NCI-H187 treated with DMSO at 0.1 percent for 48 hours (cell line): ENCODE results near the gene ACAA2.
"Not testable (repeated sequence)": the region's sequence is repeated elsewhere in the genome, so short reads cannot be mapped to it uniquely, and the experiment has no call there.

Source experiments
- DNase-seq: peaks from one replicate; lab custom pipeline; 2025; lab: John Stamatoyannopoulos, UW

Gene ACAA2

GRCh38 chr18:49811151-49811938 is 2.0 kb downstream of the ACAA2 start:
- no peak for DNase-seq

GRCh38 chr18:49808553-49809191 is 4.7 kb downstream of the ACAA2 start:
- DNase-seq: not testable (repeated sequence)

- DNase-seq: no peak
Observed at GRCh38 chr18:49804096-49804495, 9.2 kb downstream of the ACAA2 start.

- no peak for DNase-seq
Observed at GRCh38 chr18:49802623-49803022, 10.7 kb downstream of the ACAA2 start.

- DNase-seq: not testable (repeated sequence)
Observed at GRCh38 chr18:49800491-49800890, 12.8 kb downstream of the ACAA2 start.

- not testable (repeated sequence) for DNase-seq
Observed at GRCh38 chr18:49799806-49800205, 13.5 kb downstream of the ACAA2 start.

GRCh38 chr18:49798001-49798400 is 15.3 kb downstream of the ACAA2 start:
- DNase-seq: no peak

GRCh38 chr18:49795612-49796552 is 17.5 kb downstream of the ACAA2 start:
- no peak for DNase-seq

- DNase-seq: no peak
Observed at GRCh38 chr18:49794743-49795142, 18.6 kb downstream of the ACAA2 start.

GRCh38 chr18:49789560-49790134 is 23.7 kb downstream of the ACAA2 start:
- DNase-seq: not testable (repeated sequence)

GRCh38 chr18:49788327-49788898 is 24.9 kb downstream of the ACAA2 start:
- DNase-seq: no peak

- DNase-seq: no peak
Observed at GRCh38 chr18:49786019-49786720, 27.2 kb downstream of the ACAA2 start.

GRCh38 chr18:49784427-49785185 is 28.7 kb downstream of the ACAA2 start:
- DNase-seq: no peak

GRCh38 chr18:49783631-49784030 is 29.7 kb downstream of the ACAA2 start:
- DNase-seq: not testable (repeated sequence)

GRCh38 chr18:49778826-49779465 is 34.4 kb downstream of the ACAA2 start:
- DNase-seq: no peak

- DNase-seq: no peak
Observed at GRCh38 chr18:49769047-49769728, 44.1 kb downstream of the ACAA2 start.

- no peak for DNase-seq
Observed at GRCh38 chr18:49768051-49768391, 45.3 kb downstream of the ACAA2 start.

- DNase-seq: no peak
Observed at GRCh38 chr18:49767111-49768050, 46.0 kb downstream of the ACAA2 start.
